Lower leg skin (tissue), 3 donors: ENCODE measurements around the gene TNIP1.

Experiments used
- CTCF ChIP-seq, 3 donors: fragments of 450-650 bp; IDR thresholded peaks; one replicate each; pipeline ENCODE4 v1.5.1; 2016; ENCODE audit warnings: antibody characterized with exemption in 3 of 3, mild to moderate bottlenecking in 3 of 3, moderate library complexity in 2 of 3
- POLR2A ChIP-seq, 2 donors: fragments of 450-650 bp; IDR thresholded peaks; one replicate each; pipeline ENCODE4 v1.6.1; 2016 to 2017; ENCODE audit warnings: antibody characterized with exemption in 2 of 2, mild to moderate bottlenecking in 1 of 2, moderate library complexity in 1 of 2

GRCh38 chr5:151125421-151125820, 44.6 kb upstream of the TNIP1 start:
- no peak for TF ChIP-seq CTCF (IDR thresholded peaks at IDR 0.05)
- no peak for TF ChIP-seq POLR2A (IDR thresholded peaks at IDR 0.05)
